Measurements from ENCODE around the gene SLC22A25. TPM values are rescaled to one million over a fixed set of nuclear protein-coding genes. Genes with fewer than 3 reads are reported as not detected.

The SLC22A25 gene
- total and polyA plus RNA-seq, 2 of the 13 experiments (the other 11 are each of a cell fraction or from before 2014, with no cell fraction given), result 0.18 to 0.42 TPM

DNA sequence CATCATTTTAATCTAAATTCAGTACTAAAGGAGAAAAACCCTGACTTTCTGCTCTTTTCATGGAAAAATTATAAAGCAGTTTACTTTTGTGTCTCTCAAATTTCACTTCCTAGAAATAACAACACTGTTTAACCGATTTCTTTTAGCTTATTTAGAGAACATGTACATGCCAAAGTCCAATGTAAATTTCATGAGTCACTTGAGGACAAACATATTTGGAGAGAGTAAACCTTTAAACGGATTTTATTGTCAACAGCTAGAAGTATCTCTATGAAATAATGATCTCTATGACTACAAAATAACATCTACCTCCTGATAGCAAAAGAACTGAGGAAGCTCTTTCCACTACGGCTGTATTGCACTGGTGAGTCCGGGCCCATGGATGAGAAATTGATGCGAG is 46.3 kb upstream of the SLC22A25 start (continued):
- TF ChIP-seq SIX1 (CRISPR knock-in tag; IDR thresholded peaks at IDR 0.05; ENCODE audit: borderline replicate concordance) (peak; percentile 86), ZNF501 (CRISPR knock-in tag; IDR thresholded peaks at IDR 0.05) (no peak), SIX4 (CRISPR knock-in tag; IDR thresholded peaks at IDR 0.05) (peak; percentile 55; the same call in 1 of the 2 replicates), ZNF737 (CRISPR knock-in tag; IDR thresholded peaks at IDR 0.05; ENCODE audit: borderline replicate concordance) (no peak), GATAD2A (CRISPR knock-in tag; IDR thresholded peaks at IDR 0.05) (peak; percentile 79), TCF12 (IDR thresholded peaks at IDR 0.05) (no peak), TCF12 (CRISPR knock-in tag; IDR thresholded peaks at IDR 0.05) (no peak), ZNF567 (CRISPR knock-in tag; IDR thresholded peaks at IDR 0.05; ENCODE audit: borderline replicate concordance) (no peak), ZNF891 (CRISPR knock-in tag; IDR thresholded peaks at IDR 0.05) (no peak), HNRNPLL (IDR thresholded peaks at IDR 0.05; ENCODE audit: low read depth, low read length, poor library complexity, severe bottlenecking) (no peak), FOXA1 (IDR thresholded peaks at IDR 0.05) (no peak; the same call in 1 of the 2 replicates), FOXA1 (CRISPR knock-in tag; IDR thresholded peaks at IDR 0.05) (0 out of 2 replicates have a peak, but pooled peaks have one; percentile 27), RARA (CRISPR knock-in tag; IDR thresholded peaks at IDR 0.05) (peak; percentile 67), FOSL2 (CRISPR knock-in tag; IDR thresholded peaks at IDR 0.05) (peak; percentile 29; the same call in 1 of the 2 replicates), ZSCAN29 (CRISPR knock-in tag; conservative IDR thresholded peaks at IDR 0.05) (peak; percentile 36; the same call in 1 of the 2 replicates)
- TF ChIP-seq, protein P1, sequence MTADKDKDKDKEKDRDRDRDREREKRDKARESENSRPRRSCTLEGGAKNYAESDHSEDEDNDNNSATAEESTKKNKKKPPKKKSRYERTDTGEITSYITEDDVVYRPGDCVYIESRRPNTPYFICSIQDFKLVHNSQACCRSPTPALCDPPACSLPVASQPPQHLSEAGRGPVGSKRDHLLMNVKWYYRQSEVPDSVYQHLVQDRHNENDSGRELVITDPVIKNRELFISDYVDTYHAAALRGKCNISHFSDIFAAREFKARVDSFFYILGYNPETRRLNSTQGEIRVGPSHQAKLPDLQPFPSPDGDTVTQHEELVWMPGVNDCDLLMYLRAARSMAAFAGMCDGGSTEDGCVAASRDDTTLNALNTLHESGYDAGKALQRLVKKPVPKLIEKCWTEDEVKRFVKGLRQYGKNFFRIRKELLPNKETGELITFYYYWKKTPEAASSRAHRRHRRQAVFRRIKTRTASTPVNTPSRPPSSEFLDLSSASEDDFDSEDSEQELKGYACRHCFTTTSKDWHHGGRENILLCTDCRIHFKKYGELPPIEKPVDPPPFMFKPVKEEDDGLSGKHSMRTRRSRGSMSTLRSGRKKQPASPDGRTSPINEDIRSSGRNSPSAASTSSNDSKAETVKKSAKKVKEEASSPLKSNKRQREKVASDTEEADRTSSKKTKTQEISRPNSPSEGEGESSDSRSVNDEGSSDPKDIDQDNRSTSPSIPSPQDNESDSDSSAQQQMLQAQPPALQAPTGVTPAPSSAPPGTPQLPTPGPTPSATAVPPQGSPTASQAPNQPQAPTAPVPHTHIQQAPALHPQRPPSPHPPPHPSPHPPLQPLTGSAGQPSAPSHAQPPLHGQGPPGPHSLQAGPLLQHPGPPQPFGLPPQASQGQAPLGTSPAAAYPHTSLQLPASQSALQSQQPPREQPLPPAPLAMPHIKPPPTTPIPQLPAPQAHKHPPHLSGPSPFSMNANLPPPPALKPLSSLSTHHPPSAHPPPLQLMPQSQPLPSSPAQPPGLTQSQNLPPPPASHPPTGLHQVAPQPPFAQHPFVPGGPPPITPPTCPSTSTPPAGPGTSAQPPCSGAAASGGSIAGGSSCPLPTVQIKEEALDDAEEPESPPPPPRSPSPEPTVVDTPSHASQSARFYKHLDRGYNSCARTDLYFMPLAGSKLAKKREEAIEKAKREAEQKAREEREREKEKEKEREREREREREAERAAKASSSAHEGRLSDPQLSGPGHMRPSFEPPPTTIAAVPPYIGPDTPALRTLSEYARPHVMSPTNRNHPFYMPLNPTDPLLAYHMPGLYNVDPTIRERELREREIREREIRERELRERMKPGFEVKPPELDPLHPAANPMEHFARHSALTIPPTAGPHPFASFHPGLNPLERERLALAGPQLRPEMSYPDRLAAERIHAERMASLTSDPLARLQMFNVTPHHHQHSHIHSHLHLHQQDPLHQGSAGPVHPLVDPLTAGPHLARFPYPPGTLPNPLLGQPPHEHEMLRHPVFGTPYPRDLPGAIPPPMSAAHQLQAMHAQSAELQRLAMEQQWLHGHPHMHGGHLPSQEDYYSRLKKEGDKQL (CRISPR knock-in tag; IDR thresholded peaks at IDR 0.05; ENCODE audit: low read depth), result 0 out of 2 replicates have a peak, but pooled peaks have one; percentile 26
- TF ChIP-seq, protein P2, sequence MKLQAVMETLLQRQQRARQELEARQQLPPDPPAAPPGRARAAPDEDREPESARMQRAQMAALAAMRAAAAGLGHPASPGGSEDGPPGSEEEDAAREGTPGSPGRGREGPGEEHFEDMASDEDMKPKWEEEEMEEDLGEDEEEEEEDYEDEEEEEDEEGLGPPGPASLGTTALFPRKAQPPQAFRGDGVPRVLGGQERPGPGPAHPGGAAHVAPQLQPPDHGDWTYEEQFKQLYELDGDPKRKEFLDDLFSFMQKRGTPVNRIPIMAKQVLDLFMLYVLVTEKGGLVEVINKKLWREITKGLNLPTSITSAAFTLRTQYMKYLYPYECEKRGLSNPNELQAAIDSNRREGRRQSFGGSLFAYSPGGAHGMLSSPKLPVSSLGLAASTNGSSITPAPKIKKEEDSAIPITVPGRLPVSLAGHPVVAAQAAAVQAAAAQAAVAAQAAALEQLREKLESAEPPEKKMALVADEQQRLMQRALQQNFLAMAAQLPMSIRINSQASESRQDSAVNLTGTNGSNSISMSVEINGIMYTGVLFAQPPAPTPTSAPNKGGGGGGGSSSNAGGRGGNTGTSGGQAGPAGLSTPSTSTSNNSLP (IDR thresholded peaks at IDR 0.05; ENCODE audit: low read depth, low read length), result peak; percentile 82
- TF ChIP-seq, protein P3, sequence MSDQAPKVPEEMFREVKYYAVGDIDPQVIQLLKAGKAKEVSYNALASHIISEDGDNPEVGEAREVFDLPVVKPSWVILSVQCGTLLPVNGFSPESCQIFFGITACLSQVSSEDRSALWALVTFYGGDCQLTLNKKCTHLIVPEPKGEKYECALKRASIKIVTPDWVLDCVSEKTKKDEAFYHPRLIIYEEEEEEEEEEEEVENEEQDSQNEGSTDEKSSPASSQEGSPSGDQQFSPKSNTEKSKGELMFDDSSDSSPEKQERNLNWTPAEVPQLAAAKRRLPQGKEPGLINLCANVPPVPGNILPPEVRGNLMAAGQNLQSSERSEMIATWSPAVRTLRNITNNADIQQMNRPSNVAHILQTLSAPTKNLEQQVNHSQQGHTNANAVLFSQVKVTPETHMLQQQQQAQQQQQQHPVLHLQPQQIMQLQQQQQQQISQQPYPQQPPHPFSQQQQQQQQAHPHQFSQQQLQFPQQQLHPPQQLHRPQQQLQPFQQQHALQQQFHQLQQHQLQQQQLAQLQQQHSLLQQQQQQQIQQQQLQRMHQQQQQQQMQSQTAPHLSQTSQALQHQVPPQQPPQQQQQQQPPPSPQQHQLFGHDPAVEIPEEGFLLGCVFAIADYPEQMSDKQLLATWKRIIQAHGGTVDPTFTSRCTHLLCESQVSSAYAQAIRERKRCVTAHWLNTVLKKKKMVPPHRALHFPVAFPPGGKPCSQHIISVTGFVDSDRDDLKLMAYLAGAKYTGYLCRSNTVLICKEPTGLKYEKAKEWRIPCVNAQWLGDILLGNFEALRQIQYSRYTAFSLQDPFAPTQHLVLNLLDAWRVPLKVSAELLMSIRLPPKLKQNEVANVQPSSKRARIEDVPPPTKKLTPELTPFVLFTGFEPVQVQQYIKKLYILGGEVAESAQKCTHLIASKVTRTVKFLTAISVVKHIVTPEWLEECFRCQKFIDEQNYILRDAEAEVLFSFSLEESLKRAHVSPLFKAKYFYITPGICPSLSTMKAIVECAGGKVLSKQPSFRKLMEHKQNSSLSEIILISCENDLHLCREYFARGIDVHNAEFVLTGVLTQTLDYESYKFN (CRISPR knock-in tag; conservative IDR thresholded peaks at IDR 0.05), result peak; percentile 86
- TF ChIP-seq, protein P4, sequence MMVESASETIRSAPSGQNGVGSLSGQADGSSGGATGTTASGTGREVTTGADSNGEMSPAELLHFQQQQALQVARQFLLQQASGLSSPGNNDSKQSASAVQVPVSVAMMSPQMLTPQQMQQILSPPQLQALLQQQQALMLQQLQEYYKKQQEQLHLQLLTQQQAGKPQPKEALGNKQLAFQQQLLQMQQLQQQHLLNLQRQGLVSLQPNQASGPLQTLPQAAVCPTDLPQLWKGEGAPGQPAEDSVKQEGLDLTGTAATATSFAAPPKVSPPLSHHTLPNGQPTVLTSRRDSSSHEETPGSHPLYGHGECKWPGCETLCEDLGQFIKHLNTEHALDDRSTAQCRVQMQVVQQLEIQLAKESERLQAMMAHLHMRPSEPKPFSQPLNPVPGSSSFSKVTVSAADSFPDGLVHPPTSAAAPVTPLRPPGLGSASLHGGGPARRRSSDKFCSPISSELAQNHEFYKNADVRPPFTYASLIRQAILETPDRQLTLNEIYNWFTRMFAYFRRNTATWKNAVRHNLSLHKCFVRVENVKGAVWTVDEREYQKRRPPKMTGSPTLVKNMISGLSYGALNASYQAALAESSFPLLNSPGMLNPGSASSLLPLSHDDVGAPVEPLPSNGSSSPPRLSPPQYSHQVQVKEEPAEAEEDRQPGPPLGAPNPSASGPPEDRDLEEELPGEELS (CRISPR knock-in tag; IDR thresholded peaks at IDR 0.05), result peak; percentile 18; the same call in 1 of the 2 replicates

All from HepG2 (cell line).